Measurements from ENCODE around the gene MRPL49.

GRCh38 chr11:65090628-65091027 lies 31.5 kb upstream of the MRPL49 start:
- TF ChIP-seq, protein P1, sequence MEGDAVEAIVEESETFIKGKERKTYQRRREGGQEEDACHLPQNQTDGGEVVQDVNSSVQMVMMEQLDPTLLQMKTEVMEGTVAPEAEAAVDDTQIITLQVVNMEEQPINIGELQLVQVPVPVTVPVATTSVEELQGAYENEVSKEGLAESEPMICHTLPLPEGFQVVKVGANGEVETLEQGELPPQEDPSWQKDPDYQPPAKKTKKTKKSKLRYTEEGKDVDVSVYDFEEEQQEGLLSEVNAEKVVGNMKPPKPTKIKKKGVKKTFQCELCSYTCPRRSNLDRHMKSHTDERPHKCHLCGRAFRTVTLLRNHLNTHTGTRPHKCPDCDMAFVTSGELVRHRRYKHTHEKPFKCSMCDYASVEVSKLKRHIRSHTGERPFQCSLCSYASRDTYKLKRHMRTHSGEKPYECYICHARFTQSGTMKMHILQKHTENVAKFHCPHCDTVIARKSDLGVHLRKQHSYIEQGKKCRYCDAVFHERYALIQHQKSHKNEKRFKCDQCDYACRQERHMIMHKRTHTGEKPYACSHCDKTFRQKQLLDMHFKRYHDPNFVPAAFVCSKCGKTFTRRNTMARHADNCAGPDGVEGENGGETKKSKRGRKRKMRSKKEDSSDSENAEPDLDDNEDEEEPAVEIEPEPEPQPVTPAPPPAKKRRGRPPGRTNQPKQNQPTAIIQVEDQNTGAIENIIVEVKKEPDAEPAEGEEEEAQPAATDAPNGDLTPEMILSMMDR (IDR thresholded peaks at IDR 0.05) = no peak
- no peak for TF ChIP-seq POLR2A (IDR thresholded peaks at IDR 0.05)

Measured in vagina (tissue), 2 donors.